Stimulated activated naive CD8-positive, alpha-beta T cell treated with anti-CD3 and anti-CD28 coated beads, Interleukin-15, amount 100 ng/mL, for 72 hours (primary cell): Measurements from ENCODE around the gene PRIM1.
"Not testable (repeated sequence)": the region's sequence is repeated elsewhere in the genome, so short reads cannot be mapped to it uniquely, and the experiment has no call there.

Experiments used
- ATAC-seq: fragments of 150-1000 bp; cut with Tn5 transposase; 2 replicates; pipeline ENCODE4 v1.10.0; 2021; ENCODE audit warnings: mild to moderate bottlenecking, moderate library complexity
- DNase-seq, 2 donors: peaks; one replicate each; pipeline ENCODE4 v3.0.0; 2021 to 2022
- H3K27ac Mint-ChIP-seq, 2 donors: one replicate each; pipeline ENCODE4 v1.8.0; 2022; ENCODE audit warnings: mild to moderate bottlenecking in 2 of 2, mixed read lengths in 2 of 2, moderate library complexity in 2 of 2
- H3K27me3 Mint-ChIP-seq: one replicate; pipeline ENCODE4 v1.8.0; 2022; ENCODE audit warnings: mixed read lengths
- H3K4me1 Mint-ChIP-seq: one replicate; pipeline ENCODE4 v1.8.0; 2022; ENCODE audit warnings: mild to moderate bottlenecking, mixed read lengths
- H3K4me3 Mint-ChIP-seq, 2 donors: one replicate each; pipeline ENCODE4 v1.8.0; 2022; ENCODE audit warnings: mild to moderate bottlenecking in 2 of 2, mixed read lengths in 2 of 2, moderate library complexity in 1 of 2
- H3K9me3 Mint-ChIP-seq, 2 donors: one replicate each; pipeline ENCODE4 v1.8.0; 2022; ENCODE audit warnings: mixed read lengths in 2 of 2

PRIM1 gene

DNA sequence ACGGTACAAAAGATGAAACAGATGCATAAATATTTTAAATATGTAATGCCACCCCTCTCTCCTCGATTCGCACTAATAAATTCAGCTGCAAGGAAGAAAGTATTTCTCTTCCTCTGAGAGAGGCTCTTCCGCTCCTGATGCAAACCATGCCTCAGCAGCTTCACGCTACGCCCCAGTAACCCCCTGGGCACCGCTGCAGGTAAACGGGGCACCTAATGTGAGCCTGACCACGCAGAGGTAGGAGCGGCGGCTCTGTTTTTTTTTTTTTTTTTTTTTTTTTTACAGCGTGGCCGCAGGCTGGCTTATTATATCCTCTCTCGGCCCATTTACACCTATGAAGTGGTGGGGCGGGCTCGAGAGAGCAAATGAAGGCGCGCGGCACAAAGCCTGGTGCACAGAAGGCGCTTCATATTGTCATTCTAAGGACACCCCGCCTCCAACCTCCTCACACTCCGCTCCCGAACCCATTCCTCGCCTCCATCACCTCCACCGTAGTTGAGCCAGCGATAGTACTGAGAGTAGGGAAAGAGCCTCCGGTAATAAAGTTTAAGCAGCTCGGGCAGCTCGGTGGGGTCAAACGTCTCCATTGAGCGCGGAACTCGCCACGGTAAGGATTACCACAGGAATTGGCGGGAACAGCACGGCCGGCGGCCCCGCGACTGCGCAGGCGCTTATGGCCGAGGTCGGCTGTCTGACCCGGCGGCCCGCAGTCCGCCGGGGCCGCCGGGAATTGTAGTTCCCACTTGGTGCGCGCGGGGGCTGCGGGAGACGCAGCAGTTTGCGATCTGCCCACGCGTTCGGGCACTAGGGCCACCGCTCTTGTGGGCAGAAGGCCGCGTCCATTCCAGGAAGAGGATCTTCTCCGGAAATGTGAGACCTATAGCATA, at the start of gene PRIM1:
Gene PRIM1 (minus strand): TSS at position 612 of the 887 bp plus-strand sequence. CDS start 25 bp downstream, at position 587.
- ATAC-seq (peak; percentile 95), DNase-seq (peak; percentile 87 to 93)
- Mint-ChIP-seq H3K4me3 (peak within 1 kb of the TSS; percentile 96 to 97), H3K27me3 (no peaks in the 10 kb centered on the region), H3K9me3 (no peaks in the 10 kb centered on the region), H3K27ac (peak within 1 kb of the TSS; percentile 99 to 100), H3K4me1 (peaks cover 54% of the 10 kb centered on the region)

DNA sequence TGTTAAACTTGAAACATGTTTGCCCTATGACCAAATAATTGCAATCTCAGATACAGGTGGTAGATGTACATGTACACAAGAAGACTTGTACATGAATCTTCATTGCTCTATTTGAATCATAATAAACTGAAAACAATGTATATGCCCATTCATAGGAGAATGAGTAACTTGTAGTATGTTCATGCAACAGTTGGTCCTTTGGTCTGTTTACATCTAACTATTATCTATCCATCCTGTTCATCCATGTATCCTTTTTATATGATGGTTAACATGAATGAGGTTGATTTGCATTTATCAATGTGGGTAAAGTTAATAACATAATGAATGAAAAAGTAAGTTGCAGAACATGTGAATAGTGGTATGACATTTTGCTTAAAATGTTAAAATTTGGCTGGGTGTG, 48.1 kb upstream of the PRIM1 start:
- no peak overlapping the region for H3K27ac Mint-ChIP-seq
- DNase-seq (no peak), ATAC-seq (no peak)
- no peak overlapping the region for H3K4me3 Mint-ChIP-seq
- H3K27me3 Mint-ChIP-seq, result no peaks in the 10 kb centered on the region
- H3K4me1 Mint-ChIP-seq, result peaks cover under 1% of the 10 kb centered on the region
- H3K9me3 Mint-ChIP-seq, result no peaks in the 10 kb centered on the region

DNA sequence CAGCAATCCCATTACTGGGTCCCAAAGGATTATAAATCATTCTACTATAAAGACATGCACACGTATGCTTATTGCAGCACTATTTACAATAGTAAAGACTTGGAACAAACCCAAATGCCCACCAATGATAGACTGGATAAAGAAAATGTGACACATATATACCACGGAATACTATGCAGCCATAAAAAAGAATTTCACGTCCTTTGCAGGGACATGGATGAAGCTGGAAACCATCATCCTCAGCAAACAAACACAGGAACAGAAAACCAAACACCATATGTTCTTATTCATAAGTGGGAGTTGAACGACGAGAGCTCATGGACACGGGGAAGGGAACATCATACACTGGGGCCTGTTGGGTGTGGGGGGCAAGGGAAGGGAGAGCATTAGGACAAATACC, 47.2 kb upstream of the PRIM1 start:
- not testable (repeated sequence) for H3K4me3 Mint-ChIP-seq, H3K4me1 Mint-ChIP-seq, H3K27me3 Mint-ChIP-seq, H3K27ac Mint-ChIP-seq, ATAC-seq, H3K9me3 Mint-ChIP-seq, DNase-seq

DNA sequence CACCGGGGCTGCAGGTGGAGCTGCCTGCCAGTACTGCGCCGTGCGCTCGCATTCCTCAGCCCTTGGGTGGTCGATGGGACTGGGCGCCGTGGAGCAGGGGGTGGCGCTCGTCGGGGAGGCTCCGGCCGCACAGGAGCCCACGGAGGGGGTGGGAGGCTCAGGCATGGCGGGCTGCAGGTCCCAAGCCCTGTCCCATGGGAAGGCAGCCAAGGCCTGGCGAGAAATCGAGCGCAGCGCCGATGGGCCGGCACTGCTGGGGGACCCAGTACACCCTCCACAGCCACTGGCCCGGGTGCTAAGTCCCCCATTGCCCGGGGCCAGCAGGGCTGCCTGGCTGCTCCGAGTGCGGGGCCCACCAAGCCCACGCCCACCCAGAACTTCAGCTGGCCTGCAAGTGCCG, 43.7 kb upstream of the PRIM1 start:
- DNase-seq, H3K27ac Mint-ChIP-seq, H3K9me3 Mint-ChIP-seq, H3K27me3 Mint-ChIP-seq, H3K4me1 Mint-ChIP-seq, H3K4me3 Mint-ChIP-seq, ATAC-seq: not testable (repeated sequence)

DNA sequence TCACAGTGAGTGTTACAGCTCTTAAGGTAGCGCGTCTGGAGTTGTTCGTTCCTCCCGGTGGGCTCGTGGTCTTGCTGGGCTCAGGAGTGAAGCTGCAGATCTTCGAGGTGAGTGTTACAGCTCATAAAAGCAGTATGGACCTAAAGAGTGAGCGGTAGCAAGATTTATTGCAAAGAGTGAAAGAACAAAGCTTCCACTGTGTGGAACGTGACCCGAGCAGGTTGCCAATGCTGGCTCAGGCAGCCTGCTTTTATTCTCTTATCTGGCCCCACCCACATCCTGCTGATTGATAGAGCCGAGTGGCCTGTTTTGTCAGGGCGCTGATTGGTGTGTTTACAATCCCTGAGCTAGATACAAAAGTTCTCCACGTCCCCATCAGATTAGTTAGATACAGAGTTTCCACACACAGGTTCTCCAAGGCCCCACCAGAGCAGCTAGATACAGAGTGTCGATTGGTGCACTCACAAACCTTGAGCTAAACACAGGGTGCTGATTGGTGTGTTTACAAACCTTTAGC, 43.0 kb upstream of the PRIM1 start:
- ATAC-seq, H3K9me3 Mint-ChIP-seq, DNase-seq, H3K4me1 Mint-ChIP-seq, H3K27me3 Mint-ChIP-seq: not testable (repeated sequence)
- Mint-ChIP-seq H3K4me3 (peak overlapping the region; percentile 15 to 64), H3K27ac (peak overlapping the region in 1 of 2 donors; percentile 74)

DNA sequence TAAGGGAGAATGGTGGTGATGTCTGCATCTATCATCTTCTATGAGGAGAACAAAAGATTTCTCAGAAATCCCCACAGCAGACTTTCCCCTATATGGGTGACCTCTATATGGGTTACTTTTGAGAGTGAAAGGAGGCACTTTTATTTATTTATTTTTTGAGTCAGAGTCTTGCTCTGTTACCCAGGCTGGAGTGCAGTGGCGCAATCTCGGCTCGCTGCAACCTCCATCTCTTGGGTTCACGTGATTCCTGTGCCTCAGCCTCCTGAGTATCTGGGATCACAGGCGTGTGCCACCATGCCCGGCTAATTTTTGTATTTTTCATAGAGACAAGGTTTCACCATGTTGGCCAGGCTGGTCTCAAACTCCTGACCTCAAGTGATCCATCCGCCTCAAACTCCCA, 41.0 kb upstream of the PRIM1 start:
- H3K27ac Mint-ChIP-seq, ATAC-seq, H3K27me3 Mint-ChIP-seq, H3K4me1 Mint-ChIP-seq, DNase-seq, H3K4me3 Mint-ChIP-seq, H3K9me3 Mint-ChIP-seq: not testable (repeated sequence)

DNA sequence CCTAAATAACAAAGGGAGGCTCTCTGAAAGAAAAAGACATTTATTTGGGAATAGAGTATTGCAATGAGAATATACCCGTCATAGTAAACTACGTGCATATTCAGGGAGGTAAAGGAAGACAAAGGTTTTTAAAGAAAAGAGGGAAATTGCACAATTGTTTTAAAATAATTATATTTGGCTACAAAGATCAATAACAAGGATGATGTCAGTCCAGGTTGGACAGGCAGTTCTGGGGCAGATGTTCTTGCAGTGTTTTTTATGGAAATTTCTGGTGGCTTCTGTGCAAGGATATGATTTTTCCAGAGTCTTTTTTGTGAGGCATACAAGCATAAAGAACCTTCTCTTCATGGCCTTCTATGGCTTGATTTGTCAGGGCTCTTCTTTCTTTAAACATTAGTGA, 40.6 kb upstream of the PRIM1 start:
- no peak for DNase-seq
- ATAC-seq, result no peak
- no peaks in the 10 kb centered on the region for H3K9me3 Mint-ChIP-seq

DNA sequence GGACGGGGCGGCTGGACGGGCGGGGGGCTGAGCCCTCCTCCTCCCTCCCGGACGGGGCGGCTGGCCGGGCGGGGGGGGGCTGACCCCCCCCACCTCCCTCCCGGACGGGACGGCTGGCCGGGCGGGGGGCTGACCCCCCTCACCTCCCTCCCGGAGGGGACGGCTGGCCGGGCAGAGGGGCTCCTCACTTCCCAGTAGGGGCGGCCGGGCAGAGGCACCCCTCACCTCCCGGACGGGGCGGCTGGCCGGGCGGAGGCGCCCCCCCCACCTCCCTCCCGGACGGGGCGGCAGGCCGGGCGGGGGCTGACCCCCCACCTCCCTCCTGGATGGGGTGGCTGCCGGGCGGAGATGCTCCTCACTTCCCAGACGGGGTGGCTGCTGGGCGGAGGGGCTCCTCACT, 37.3 kb upstream of the PRIM1 start:
- not testable (repeated sequence) for H3K27me3 Mint-ChIP-seq, H3K9me3 Mint-ChIP-seq, DNase-seq, H3K4me1 Mint-ChIP-seq, H3K4me3 Mint-ChIP-seq, ATAC-seq, H3K27ac Mint-ChIP-seq

More for the DNA sequence above, 40.6 kb upstream of the PRIM1 start:
- Mint-ChIP-seq H3K27ac (no peak overlapping the region), H3K4me3 (no peak overlapping the region), H3K27me3 (no peaks in the 10 kb centered on the region), H3K4me1 (peaks cover 6% of the 10 kb centered on the region)

DNA sequence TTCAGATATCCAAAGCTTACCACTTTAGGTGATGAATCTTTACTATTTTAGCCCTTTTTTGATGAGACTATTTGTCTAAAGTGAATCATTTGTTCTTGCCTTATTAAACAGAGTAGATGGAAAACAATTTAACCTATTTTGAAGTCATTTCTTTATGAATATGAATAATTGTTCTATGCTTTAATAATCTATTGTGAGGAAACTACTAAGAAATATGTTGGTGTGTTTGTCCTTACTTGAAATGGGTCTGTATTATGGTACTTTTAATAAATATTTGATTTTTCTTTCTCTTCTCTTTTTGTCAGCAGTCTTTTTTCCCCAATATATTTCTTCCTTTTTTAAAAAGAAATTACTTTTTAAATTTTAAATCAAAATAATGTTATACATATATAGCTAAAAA, 35.4 kb upstream of the PRIM1 start:
- H3K4me1 Mint-ChIP-seq, result no peaks in the 10 kb centered on the region
- DNase-seq, result no peak
- no peak overlapping the region for H3K4me3 Mint-ChIP-seq
- H3K27me3 Mint-ChIP-seq, result no peaks in the 10 kb centered on the region
- no peaks in the 10 kb centered on the region for H3K9me3 Mint-ChIP-seq
- ATAC-seq, result no peak
- no peak overlapping the region for H3K27ac Mint-ChIP-seq

DNA sequence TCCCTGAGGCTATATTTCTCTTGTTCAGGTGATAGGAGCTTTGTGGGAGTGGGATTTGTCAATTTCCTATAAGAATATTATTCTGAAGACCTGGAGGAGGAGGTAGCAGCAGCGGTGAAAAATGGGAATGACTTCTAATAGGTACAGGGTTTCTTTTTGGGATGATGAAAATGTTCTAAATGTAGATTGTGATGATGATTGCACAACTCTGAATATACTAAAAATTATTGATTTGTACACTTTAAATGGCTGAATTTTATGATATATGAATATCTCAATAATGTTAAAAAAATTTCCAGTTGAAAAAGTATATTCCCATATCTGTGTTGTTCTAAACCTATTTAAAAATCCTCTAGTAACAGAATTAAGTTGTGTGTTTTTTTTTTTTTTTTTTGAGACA, 33.8 kb upstream of the PRIM1 start:
- Mint-ChIP-seq H3K9me3 (no peaks in the 10 kb centered on the region), H3K27ac (no peak overlapping the region), H3K4me1 (no peaks in the 10 kb centered on the region)

DNA sequence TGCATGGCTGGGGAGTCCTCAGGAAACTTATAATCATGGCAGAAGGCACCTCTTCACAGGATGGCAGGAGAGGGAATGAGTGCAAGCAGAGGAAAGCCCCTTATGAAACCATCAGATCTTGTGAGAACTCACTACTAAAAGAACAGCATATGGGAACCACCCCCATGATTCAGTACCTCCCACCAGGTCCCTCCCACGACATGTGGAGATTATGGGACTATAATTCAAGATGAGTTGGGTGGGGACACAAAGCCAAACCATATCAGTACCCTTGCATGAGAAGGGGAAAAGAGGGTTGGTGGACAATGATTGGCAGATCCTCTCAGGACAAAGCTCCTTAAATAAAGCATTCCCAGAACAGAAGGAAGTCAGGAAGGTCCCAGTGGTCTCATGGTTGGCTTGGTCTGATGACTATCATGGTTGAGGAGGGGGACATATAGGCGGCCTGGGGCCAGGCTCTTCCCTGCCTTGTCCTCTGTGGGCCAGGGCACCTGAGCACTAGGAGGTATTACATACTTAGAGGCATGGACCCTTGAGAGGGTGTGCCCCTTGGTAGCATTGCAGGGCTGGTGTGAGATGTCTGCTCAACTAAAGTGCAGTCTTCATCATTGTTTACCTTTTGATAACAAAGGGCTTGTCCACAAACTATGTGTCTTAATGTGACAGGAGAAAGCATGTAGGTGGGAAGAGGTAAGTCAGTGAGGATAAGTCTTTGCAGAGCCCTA, 33.2 kb upstream of the PRIM1 start:
- no peak for DNase-seq
- Mint-ChIP-seq H3K4me3 (no peak overlapping the region), H3K27ac (no peak overlapping the region), H3K4me1 (no peaks in the 10 kb centered on the region), H3K27me3 (no peaks in the 10 kb centered on the region), H3K9me3 (no peaks in the 10 kb centered on the region)
- ATAC-seq, result no peak

More for the DNA sequence above, 33.8 kb upstream of the PRIM1 start:
- no peak for DNase-seq
- Mint-ChIP-seq H3K27me3 (no peaks in the 10 kb centered on the region), H3K4me3 (no peak overlapping the region)
- no peak for ATAC-seq

DNA sequence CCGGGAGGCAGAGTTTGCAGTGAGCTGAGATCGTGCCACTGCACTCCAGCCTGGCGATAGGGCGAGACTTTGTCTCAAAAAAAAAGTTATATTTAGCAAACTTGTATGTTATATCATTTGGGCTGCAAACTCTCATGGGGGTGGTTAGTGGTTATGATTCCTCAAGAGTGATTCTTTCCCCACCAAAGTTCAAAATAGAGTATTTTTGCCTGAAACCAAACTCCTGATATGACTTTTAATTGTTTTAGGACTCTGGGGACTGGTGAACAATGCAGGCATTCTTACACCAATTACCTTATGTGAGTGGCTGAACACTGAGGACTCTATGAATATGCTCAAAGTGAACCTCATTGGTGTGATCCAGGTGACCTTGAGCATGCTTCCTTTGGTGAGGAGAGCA, 29.6 kb upstream of the PRIM1 start:
- DNase-seq (no peak), ATAC-seq (no peak)
- Mint-ChIP-seq H3K27ac (no peak overlapping the region), H3K4me3 (no peak overlapping the region), H3K27me3 (no peaks in the 10 kb centered on the region), H3K4me1 (no peaks in the 10 kb centered on the region), H3K9me3 (no peaks in the 10 kb centered on the region)

DNA sequence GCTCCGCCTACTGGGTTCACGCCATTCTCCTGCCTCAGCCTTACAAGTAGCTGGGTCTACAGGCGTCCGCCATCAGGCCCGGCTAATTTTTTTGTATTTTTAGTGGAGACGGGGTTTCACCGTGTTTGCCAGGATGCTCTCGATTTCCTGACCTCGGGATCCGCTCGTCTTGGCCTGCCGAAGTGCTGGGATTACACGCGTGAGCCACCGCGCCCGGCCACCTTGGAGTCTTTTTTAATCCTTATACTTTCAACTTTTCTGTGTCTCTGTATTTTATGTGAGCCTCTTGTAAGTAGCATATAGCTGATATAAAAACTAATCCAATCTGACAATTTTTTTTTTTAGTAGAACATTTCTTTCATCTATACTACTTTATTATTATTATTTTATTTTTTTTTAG, 26.6 kb upstream of the PRIM1 start:
- H3K27ac Mint-ChIP-seq, result no peak overlapping the region
- DNase-seq, result no peak
- no peaks in the 10 kb centered on the region for H3K27me3 Mint-ChIP-seq
- ATAC-seq, result no peak
- no peak overlapping the region for H3K4me3 Mint-ChIP-seq
- H3K4me1 Mint-ChIP-seq, result no peaks in the 10 kb centered on the region
- no peaks in the 10 kb centered on the region for H3K9me3 Mint-ChIP-seq

DNA sequence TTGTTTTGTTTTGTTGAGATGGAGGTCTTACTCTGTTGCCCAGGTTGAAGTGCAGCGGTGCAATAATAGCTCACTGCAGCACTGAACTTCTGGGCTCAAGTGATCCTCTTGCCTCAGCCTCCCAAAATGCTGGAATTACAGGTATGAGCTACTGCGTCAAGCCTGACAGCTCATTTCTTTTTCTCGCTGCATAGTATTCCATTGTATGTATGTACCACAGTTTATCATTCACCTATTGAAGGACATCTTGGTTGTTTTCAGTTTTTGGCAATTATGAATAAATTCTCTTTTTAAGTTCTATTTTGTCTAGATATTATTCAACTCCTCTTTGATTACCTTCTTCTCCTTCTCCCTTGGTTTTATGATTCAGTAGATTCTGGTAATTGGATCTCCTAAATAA, 24.5 kb upstream of the PRIM1 start:
- H3K4me3 Mint-ChIP-seq, result no peak overlapping the region
- H3K27ac Mint-ChIP-seq, result no peak overlapping the region
- H3K9me3 Mint-ChIP-seq, result no peaks in the 10 kb centered on the region

DNA sequence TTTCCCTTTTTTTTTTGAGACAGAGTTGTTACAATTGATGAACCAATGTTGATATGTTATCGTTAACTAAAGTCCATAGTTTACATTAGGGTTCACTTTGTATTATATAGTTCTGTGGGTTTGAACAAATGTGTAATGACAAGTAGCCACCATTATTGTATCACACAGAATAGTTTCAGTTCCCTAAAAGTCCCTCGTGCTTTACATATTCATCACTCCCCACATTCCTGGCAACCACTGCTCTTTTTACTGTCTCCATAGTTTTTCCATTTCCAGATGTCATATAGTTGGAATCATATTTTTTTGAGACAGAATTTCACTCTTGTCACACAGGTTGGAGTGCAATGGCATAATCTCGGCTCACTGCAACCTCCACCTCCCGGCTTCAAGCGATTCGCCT, 23.5 kb upstream of the PRIM1 start:
- ATAC-seq, result no peak
- DNase-seq, result no peak
- Mint-ChIP-seq H3K27ac (no peak overlapping the region), H3K4me3 (no peak overlapping the region), H3K27me3 (no peaks in the 10 kb centered on the region), H3K9me3 (no peaks in the 10 kb centered on the region), H3K4me1 (no peaks in the 10 kb centered on the region)

More for the DNA sequence above, 24.5 kb upstream of the PRIM1 start:
- DNase-seq (no peak), ATAC-seq (no peak)
- Mint-ChIP-seq H3K27me3 (no peaks in the 10 kb centered on the region), H3K4me1 (no peaks in the 10 kb centered on the region)

DNA sequence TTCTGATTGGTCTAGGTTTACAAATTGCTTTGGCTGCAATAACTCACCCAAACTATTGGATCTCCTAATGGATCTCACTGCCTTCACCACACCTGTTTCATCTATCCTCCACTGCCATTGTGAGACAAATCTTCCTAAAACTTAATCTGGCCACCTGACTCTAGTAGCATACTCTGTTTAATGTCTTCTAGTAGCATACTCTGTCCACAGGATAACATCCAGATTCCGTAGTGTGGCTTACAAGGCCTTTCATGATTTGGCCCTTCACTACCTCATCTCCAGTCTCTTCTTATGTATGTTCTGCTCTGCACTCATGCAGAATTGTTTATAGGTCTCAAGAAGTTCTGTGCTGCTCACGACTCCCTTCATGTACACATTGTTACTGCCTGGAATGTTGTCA, 21.0 kb upstream of the PRIM1 start:
- ATAC-seq (no peak), DNase-seq (no peak)
- Mint-ChIP-seq H3K27me3 (no peaks in the 10 kb centered on the region), H3K27ac (no peak overlapping the region), H3K9me3 (no peaks in the 10 kb centered on the region), H3K4me1 (no peaks in the 10 kb centered on the region), H3K4me3 (no peak overlapping the region)
